HepG2 (cell line): ENCODE data around the gene CYTH2. TPM values are rescaled to one million over a fixed set of nuclear protein-coding genes. Genes with fewer than 3 reads are reported as not detected.

Experiments
- AKAP8 ChIP-seq: sonication (generic); formaldehyde crosslinking; IDR thresholded peaks from 2 replicates; pipeline ENCODE4 v1.5.1; 2020; ENCODE audit warnings: mild to moderate bottlenecking, missing genetic modification reagents
- ARNT2 ChIP-seq: sonication (generic); formaldehyde crosslinking; IDR thresholded peaks from 2 replicates; pipeline ENCODE4 v1.8.0; 2022; ENCODE audit warnings: mild to moderate bottlenecking, low read depth, missing genetic modification reagents, moderate library complexity
- CHD4 ChIP-seq: fragments of 200-600 bp; sonication (generic); IDR thresholded peaks from 2 replicates; pipeline ENCODE4 v1.7.0; 2017; ENCODE audit warnings: mild to moderate bottlenecking, low read length, borderline replicate concordance
- FIP1L1 ChIP-seq: fragments of 200-400 bp; formaldehyde crosslinking; IDR thresholded peaks from 2 replicates; pipeline ENCODE4 v1.6.1; 2018; ENCODE audit warnings: low read depth, mild to moderate bottlenecking, low read length, moderate library complexity, borderline replicate concordance; ENCODE audit not compliant: insufficient read depth
- HNF4A ChIP-seq: sonication (generic); formaldehyde crosslinking; IDR thresholded peaks from 2 replicates; pipeline ENCODE4 v1.4.0; 2020; ENCODE audit warnings: missing genetic modification reagents
- KLF12 ChIP-seq: sonication (generic); formaldehyde crosslinking; IDR thresholded peaks from 2 replicates; pipeline ENCODE4 v1.4.0; 2020; ENCODE audit warnings: missing genetic modification reagents, borderline replicate concordance
- MAZ ChIP-seq, 2 experiments: sonication (generic) in 1 of 2; formaldehyde crosslinking in 1 of 2; IDR thresholded peaks; 2 replicates each; pipeline versions ENCODE4 v1.5.0 to v1.6.1; 2012 to 2020; ENCODE audit warnings: low read depth in 2 of 2, mild to moderate bottlenecking in 2 of 2, borderline replicate concordance in 1 of 2, improper control_type of control experiment in 1 of 2, low read length in 1 of 2, missing genetic modification reagents in 1 of 2, moderate library complexity in 1 of 2
- MED13 ChIP-seq: sonication (generic); formaldehyde crosslinking; IDR thresholded peaks from 2 replicates; pipeline ENCODE4 v1.5.0; 2020; ENCODE audit warnings: missing genetic modification reagents
- NFYB ChIP-seq: sonication (generic); formaldehyde crosslinking; IDR thresholded peaks from 2 replicates; pipeline ENCODE4 v1.4.0; 2020; ENCODE audit warnings: missing genetic modification reagents
- NPAS2 ChIP-seq: sonication (generic); formaldehyde crosslinking; IDR thresholded peaks from 2 replicates; pipeline ENCODE4 v1.8.0; 2022; ENCODE audit warnings: mild to moderate bottlenecking, missing genetic modification reagents, borderline replicate concordance
- NR2F1 ChIP-seq, 2 experiments: fragments of 450-650 bp in 1 of 2; formaldehyde crosslinking in 1 of 2; IDR thresholded peaks; 2 replicates each; pipeline versions ENCODE4 v1.5.0 to v1.6.1; 2016 to 2020; ENCODE audit warnings: mild to moderate bottlenecking in 1 of 2, missing compliant biosample characterization in 1 of 2, missing genetic modification reagents in 1 of 2, moderate library complexity in 1 of 2
- TBL1XR1 ChIP-seq: fragments of 150-350 bp; IDR thresholded peaks from 2 replicates; pipeline ENCODE4 v1.6.1; 2014; ENCODE audit warnings: borderline replicate concordance, low read length; ENCODE audit not compliant: partially characterized antibody
- THAP11 ChIP-seq: IDR thresholded peaks from 2 replicates; pipeline ENCODE4 v1.6.1; 2016; ENCODE audit warnings: missing biosample characterization, missing genetic modification reagents
- ZBTB21 ChIP-seq: sonication (generic); formaldehyde crosslinking; IDR thresholded peaks from 2 replicates; pipeline ENCODE4 v1.4.0; 2020; ENCODE audit warnings: missing genetic modification reagents
- ZMYM2 ChIP-seq: sonication (generic); formaldehyde crosslinking; IDR thresholded peaks from 2 replicates; pipeline ENCODE4 v1.8.0; 2022; ENCODE audit warnings: mild to moderate bottlenecking, missing genetic modification reagents
- ZNF225 ChIP-seq: sonication (generic); formaldehyde crosslinking; IDR thresholded peaks from 2 replicates; pipeline ENCODE4 v1.4.0; 2020; ENCODE audit warnings: mild to moderate bottlenecking, missing genetic modification reagents
- ZNF329 ChIP-seq: sonication (generic); formaldehyde crosslinking; IDR thresholded peaks from 2 replicates; pipeline ENCODE4 v1.9.0; 2021; ENCODE audit warnings: low read depth, mild to moderate bottlenecking, missing genetic modification reagents
- ZNF33A ChIP-seq: sonication (generic); formaldehyde crosslinking; IDR thresholded peaks from 2 replicates; pipeline ENCODE4 v1.5.1; 2020; ENCODE audit warnings: missing genetic modification reagents, mild to moderate bottlenecking, moderate library complexity, borderline replicate concordance
- ZNF446 ChIP-seq: sonication (generic); formaldehyde crosslinking; IDR thresholded peaks from 2 replicates; pipeline ENCODE4 v1.5.0; 2020; ENCODE audit warnings: mild to moderate bottlenecking, missing genetic modification reagents
- ZNF761 ChIP-seq: sonication (generic); formaldehyde crosslinking; conservative IDR thresholded peaks from 2 replicates; pipeline ENCODE4 v1.4.0; 2020; ENCODE audit warnings: mild to moderate bottlenecking, missing genetic modification reagents
- ZNF768 ChIP-seq: sonication (generic); formaldehyde crosslinking; IDR thresholded peaks from 2 replicates; pipeline ENCODE4 v1.4.0; 2020; ENCODE audit warnings: missing genetic modification reagents
- ZNF883 ChIP-seq: sonication (generic); formaldehyde crosslinking; IDR thresholded peaks from 2 replicates; pipeline ENCODE4 v1.5.1; 2020; ENCODE audit warnings: mild to moderate bottlenecking, missing genetic modification reagents; ENCODE audit errors: not compliant biosample characterization
- polyA plus RNA-seq, 8 experiments: library from polyadenylated mRNA; depleted of rRNA in 3 of 8; stranded (reverse) in 7 of 8; unstranded in 1 of 8; fragments of >200 nt; fragmentation: Illumina TruSeq in 4 of 8; extraction: Trizol in 4 of 8; gene quantifications; 2 replicates each; pipeline versions ENCODE4 v1.2.1 to v1.2.3, GENCODE V29; 2011 to 2016; ENCODE audit warnings: low read depth in 4 of 8, missing spikeins in 1 of 8, mixed read lengths in 1 of 8; ENCODE audit not compliant: insufficient read depth in 1 of 8
- total RNA-seq, 5 experiments: library from RNA; depleted of rRNA; stranded (reverse); fragments of >200 nt; fragmentation: Illumina TruSeq; extraction: Trizol; gene quantifications; 2 replicates each; pipeline ENCODE4 v1.2.3, GENCODE V29; 2016; ENCODE audit warnings: low read depth in 1 of 5
- TF ChIP-seq, protein P1 (sequence below): sonication (generic); formaldehyde crosslinking; IDR thresholded peaks from 2 replicates; pipeline ENCODE4 v1.8.0; 2022; ENCODE audit warnings: missing genetic modification reagents, mild to moderate bottlenecking, moderate library complexity, borderline replicate concordance
- TF ChIP-seq, protein P2 (sequence below): sonication (generic); formaldehyde crosslinking; conservative IDR thresholded peaks from 2 replicates; pipeline ENCODE4 v1.8.0; 2022; ENCODE audit warnings: low read depth, missing genetic modification reagents

The CYTH2 gene
- total and polyA plus RNA-seq, 2 of the 13 experiments (the other 11 are each of a cell fraction or from before 2014, with no cell fraction given), result 16.5 to 39.3 TPM

- TF ChIP-seq FIP1L1, result no peak
- TF ChIP-seq THAP11 (CRISPR knock-in tag), result no peak
- no peak for TF ChIP-seq NFYB (CRISPR knock-in tag)
- TF ChIP-seq ZNF768 (CRISPR knock-in tag), result no peak
- no peak for TF ChIP-seq ARNT2
- no peak for TF ChIP-seq ZNF329 (CRISPR knock-in tag)
- TF ChIP-seq TBL1XR1, result no peak
- TF ChIP-seq MED13 (CRISPR knock-in tag), result no peak
- no peak for TF ChIP-seq ZNF446 (CRISPR knock-in tag)
- peak; percentile 41; the same call in 1 of the 2 replicates for TF ChIP-seq HNF4A
- TF ChIP-seq, protein P1, sequence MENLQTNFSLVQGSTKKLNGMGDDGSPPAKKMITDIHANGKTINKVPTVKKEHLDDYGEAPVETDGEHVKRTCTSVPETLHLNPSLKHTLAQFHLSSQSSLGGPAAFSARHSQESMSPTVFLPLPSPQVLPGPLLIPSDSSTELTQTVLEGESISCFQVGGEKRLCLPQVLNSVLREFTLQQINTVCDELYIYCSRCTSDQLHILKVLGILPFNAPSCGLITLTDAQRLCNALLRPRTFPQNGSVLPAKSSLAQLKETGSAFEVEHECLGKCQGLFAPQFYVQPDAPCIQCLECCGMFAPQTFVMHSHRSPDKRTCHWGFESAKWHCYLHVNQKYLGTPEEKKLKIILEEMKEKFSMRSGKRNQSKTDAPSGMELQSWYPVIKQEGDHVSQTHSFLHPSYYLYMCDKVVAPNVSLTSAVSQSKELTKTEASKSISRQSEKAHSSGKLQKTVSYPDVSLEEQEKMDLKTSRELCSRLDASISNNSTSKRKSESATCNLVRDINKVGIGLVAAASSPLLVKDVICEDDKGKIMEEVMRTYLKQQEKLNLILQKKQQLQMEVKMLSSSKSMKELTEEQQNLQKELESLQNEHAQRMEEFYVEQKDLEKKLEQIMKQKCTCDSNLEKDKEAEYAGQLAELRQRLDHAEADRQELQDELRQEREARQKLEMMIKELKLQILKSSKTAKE, result no peak
- TF ChIP-seq ZNF883 (CRISPR knock-in tag), result peak; percentile 56
- TF ChIP-seq ZNF225, result no peak
- TF ChIP-seq NR2F1 (CRISPR knock-in tag; IDR thresholded peaks at IDR 0.05), result peak in 1 of 2 experiments; percentile 36; a peak in 1 of 4 replicates
- TF ChIP-seq AKAP8 (CRISPR knock-in tag), result no peak
- no peak for TF ChIP-seq MAZ (IDR thresholded peaks at IDR 0.05; ENCODE audit: borderline replicate concordance, low read depth, low read length)
- TF ChIP-seq MAZ (CRISPR knock-in tag; IDR thresholded peaks at IDR 0.05; ENCODE audit: low read depth), result no peak
- TF ChIP-seq, protein P2, sequence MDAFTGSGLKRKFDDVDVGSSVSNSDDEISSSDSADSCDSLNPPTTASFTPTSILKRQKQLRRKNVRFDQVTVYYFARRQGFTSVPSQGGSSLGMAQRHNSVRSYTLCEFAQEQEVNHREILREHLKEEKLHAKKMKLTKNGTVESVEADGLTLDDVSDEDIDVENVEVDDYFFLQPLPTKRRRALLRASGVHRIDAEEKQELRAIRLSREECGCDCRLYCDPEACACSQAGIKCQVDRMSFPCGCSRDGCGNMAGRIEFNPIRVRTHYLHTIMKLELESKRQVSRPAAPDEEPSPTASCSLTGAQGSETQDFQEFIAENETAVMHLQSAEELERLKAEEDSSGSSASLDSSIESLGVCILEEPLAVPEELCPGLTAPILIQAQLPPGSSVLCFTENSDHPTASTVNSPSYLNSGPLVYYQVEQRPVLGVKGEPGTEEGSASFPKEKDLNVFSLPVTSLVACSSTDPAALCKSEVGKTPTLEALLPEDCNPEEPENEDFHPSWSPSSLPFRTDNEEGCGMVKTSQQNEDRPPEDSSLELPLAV (CRISPR knock-in tag), result no peak
- TF ChIP-seq ZBTB21 (CRISPR knock-in tag), result no peak
- TF ChIP-seq ZMYM2 (CRISPR knock-in tag), result no peak
- TF ChIP-seq KLF12 (CRISPR knock-in tag), result no peak
- no peak for TF ChIP-seq ZNF761 (CRISPR knock-in tag)
- no peak for TF ChIP-seq NPAS2 (CRISPR knock-in tag)
- no peak for TF ChIP-seq ZNF33A (CRISPR knock-in tag)
- TF ChIP-seq CHD4, result no peak
These were observed 24.8 kb upstream of the CYTH2 start (continued) for GRCh38 chr19:48444129-48444935.
